K562 (cell line): Measurements from ENCODE around the gene ZNF41. TPM values are rescaled to one million over a fixed set of nuclear protein-coding genes. Genes with fewer than 3 reads are reported as not detected.

ENCODE experiments used
- ATAC-seq: fragments of 200-7000 bp; cut with Tn5 transposase; 3 replicates; pipeline ENCODE4 v1.9.1; 2020; ENCODE audit warnings: moderate library complexity
- BruUV-seq: library from RNA; stranded (reverse); fragments of 400-500 nt; replicated peaks from 2 replicates; lab custom pipeline; 2021; lab: Mats Ljungman, UMichigan
- CTCF ChIA-PET: fragments of 300-600 bp; formaldehyde crosslinking; extraction: SDS; loops from one replicate; lab custom pipeline; 2021; ENCODE audit warnings: low intra/inter-chr PET ratio; lab: Yijun Ruan, JAX
- POLR2A ChIA-PET: fragments of 300-600, 350-650 bp; sonication (Branson Sonifier 250); formaldehyde crosslinking; extraction: SDS; loops from one replicate; lab custom pipeline; 2021; ENCODE audit warnings: antibody characterized with exemption, inconsistent platforms; lab: Yijun Ruan, JAX
- DNase-seq, 4 experiments: peaks; one replicate each; pipeline versions ENCODE4 v3.0.0 to v3.0.0-alpha.2; 2011 to 2018; ENCODE audit warnings: low spot score in 3 of 4, mixed read lengths in 3 of 4; ENCODE audit errors: extremely low read depth in 1 of 4
- FAIRE-seq: peaks from 2 replicates; lab custom pipeline; 2011; peaks lifted over from hg19 to GRCh38; lab: Jason Lieb, UNC
- H2AFZ ChIP-seq: 2 replicates; pipeline ENCODE4 v1.6.0; 2011; ENCODE audit warnings: low read depth, low read length, control low read depth, inconsistent platforms
- H3K27ac ChIP-seq: fragments of 200-600 bp; 3 replicates; pipeline ENCODE4 v1.8.0; 2011; ENCODE audit warnings: low read depth, mild to moderate bottlenecking, control low read depth, inconsistent platforms, low read length, moderate library complexity, mixed read lengths; ENCODE audit errors: extremely low read depth
- H3K27me3 ChIP-seq, 2 experiments: fragments of 300-600 bp in 1 of 2; 2 replicates in 1 of 2; 3 replicates in 1 of 2; pipeline versions ENCODE4 v1.6.0 to v1.8.0; 2011; ENCODE audit warnings: inconsistent platforms in 2 of 2, low read length in 2 of 2, mild to moderate bottlenecking in 1 of 2, mixed read lengths in 1 of 2, moderate library complexity in 1 of 2; ENCODE audit not compliant: control insufficient read depth in 2 of 2, insufficient read depth in 2 of 2
- H3K36me3 ChIP-seq: fragments of 300-600 bp; 3 replicates; pipeline ENCODE4 v1.8.0; 2011; ENCODE audit warnings: mild to moderate bottlenecking, low read length, inconsistent platforms; ENCODE audit not compliant: control insufficient read depth, insufficient read depth
- H3K4me1 ChIP-seq, 2 experiments: fragments of 200-600 bp in 1 of 2; replicated peaks in 1 of 2; 2 replicates in 1 of 2; 3 replicates in 1 of 2; pipeline versions ENCODE4 v1.5.1 to v1.8.0; 2011; ENCODE audit warnings: inconsistent platforms in 2 of 2, low read length in 2 of 2, mild to moderate bottlenecking in 1 of 2, mixed read lengths in 1 of 2, moderate library complexity in 1 of 2; ENCODE audit not compliant: control insufficient read depth in 2 of 2, insufficient read depth in 2 of 2
- H3K4me2 ChIP-seq: 2 replicates; pipeline ENCODE4 v1.6.1; 2011; ENCODE audit warnings: low read length, control low read depth, inconsistent platforms, mixed read lengths; ENCODE audit not compliant: insufficient read depth
- H3K4me3 ChIP-seq: fragments of 200-600 bp; sonication (generic), shearing (Covaris generic); 2 replicates; pipeline ENCODE4 v1.5.1; 2016; ENCODE audit warnings: control low read depth, inconsistent platforms
- H3K79me2 ChIP-seq: fragments of 200-600 bp; 3 replicates; pipeline ENCODE4 v1.8.0; 2011; ENCODE audit warnings: low read length, inconsistent platforms; ENCODE audit not compliant: control insufficient read depth, insufficient read depth
- H3K9ac ChIP-seq, 2 experiments: 2 replicates each; pipeline versions ENCODE4 v1.6.0 to v1.6.1; 2011; ENCODE audit warnings: low read depth in 2 of 2, low read length in 2 of 2, control low read depth in 1 of 2, inconsistent platforms in 1 of 2, mild to moderate bottlenecking in 1 of 2, mixed read lengths in 1 of 2; ENCODE audit not compliant: insufficient read depth in 1 of 2
- H3K9me1 ChIP-seq: one replicate; pipeline ENCODE4 v1.6.0; 2011; ENCODE audit warnings: inconsistent platforms, mild to moderate bottlenecking, low read length, moderate library complexity; ENCODE audit not compliant: control insufficient read depth, insufficient read depth
- H3K9me3 ChIP-seq: replicated peaks from 2 replicates; pipeline ENCODE4 v1.5.1; 2011; ENCODE audit warnings: low read depth, low read length, inconsistent platforms; ENCODE audit not compliant: control insufficient read depth, insufficient read depth
- H4K20me1 ChIP-seq: replicated peaks from 2 replicates; pipeline ENCODE4 v1.6.1; 2011; ENCODE audit warnings: low read length, inconsistent platforms, mixed read lengths; ENCODE audit not compliant: control insufficient read depth, insufficient read depth
- ARID1B ChIP-seq: fragments of 450-650 bp; IDR thresholded peaks from 2 replicates; pipeline ENCODE4 v1.6.1; 2016; ENCODE audit warnings: antibody characterized with exemption, mild to moderate bottlenecking, inconsistent platforms
- BHLHE40 ChIP-seq: IDR thresholded peaks from 2 replicates; pipeline ENCODE4 v1.6.1; 2011; ENCODE audit warnings: low read length, improper control_type of control experiment
- CBFA2T2 ChIP-seq: fragments of 450-650 bp; conservative IDR thresholded peaks from 2 replicates; pipeline ENCODE4 v1.6.1; 2017; ENCODE audit warnings: mild to moderate bottlenecking
- CHD4 ChIP-seq: fragments of 200-600 bp; sonication (generic); IDR thresholded peaks from 3 replicates; pipeline ENCODE4 v1.6.1; 2012; ENCODE audit warnings: low read depth, mild to moderate bottlenecking, mixed read lengths, low read length, inconsistent platforms; ENCODE audit not compliant: insufficient read depth, insufficient replicate concordance, poor library complexity, severe bottlenecking
- CREM ChIP-seq: IDR thresholded peaks from 2 replicates; pipeline ENCODE4 v1.6.1; 2014; ENCODE audit warnings: antibody characterized with exemption, low read depth
- EP300 ChIP-seq: IDR thresholded peaks from 2 replicates; pipeline ENCODE4 v1.6.1; 2012; ENCODE audit warnings: low read length, improper control_type of control experiment
- ESRRA ChIP-seq: fragments of 450-650 bp; IDR thresholded peaks from 2 replicates; pipeline ENCODE4 v1.6.1; 2014; ENCODE audit warnings: low read depth, mild to moderate bottlenecking, moderate library complexity, borderline replicate concordance
- ETS2 ChIP-seq: IDR thresholded peaks from 2 replicates; pipeline ENCODE4 v1.6.1; 2016; ENCODE audit warnings: borderline replicate concordance, missing genetic modification characterization, mild to moderate bottlenecking, moderate library complexity, missing compliant biosample characterization; ENCODE audit not compliant: poor library complexity, severe bottlenecking
- GABPA ChIP-seq: fragments of 200-800 bp; sonication (Bioruptor generic); conservative IDR thresholded peaks from 2 replicates; pipeline ENCODE4 v1.6.1; 2016; ENCODE audit warnings: low read depth, missing genetic modification characterization, missing compliant biosample characterization
- GATA2 ChIP-seq: sonication (generic); formaldehyde crosslinking; IDR thresholded peaks from 2 replicates; pipeline ENCODE4 v1.4.0; 2020; ENCODE audit warnings: mild to moderate bottlenecking, missing genetic modification reagents
- KDM1A ChIP-seq, 2 experiments: fragments of 450-650 bp; IDR thresholded peaks; 2 replicates each; pipeline ENCODE4 v1.6.1; 2016; ENCODE audit warnings: mild to moderate bottlenecking in 2 of 2
- NKRF ChIP-seq: fragments of 450-650 bp; IDR thresholded peaks from 2 replicates; pipeline ENCODE4 v1.6.1; 2016; ENCODE audit warnings: borderline replicate concordance
- NR2C2 ChIP-seq, 2 experiments: fragments of 200-800 bp in 1 of 2; sonication (Bioruptor generic) in 1 of 2; sonication (generic) in 1 of 2; formaldehyde crosslinking in 1 of 2; IDR thresholded peaks; 2 replicates each; pipeline versions ENCODE4 v1.6.1 to v1.8.0; 2016 to 2022; ENCODE audit warnings: mild to moderate bottlenecking in 1 of 2, missing compliant biosample characterization in 1 of 2, missing genetic modification characterization in 1 of 2, missing genetic modification reagents in 1 of 2
- TBP ChIP-seq: optimal IDR thresholded peaks from 2 replicates; pipeline ENCODE3; 2011; ENCODE audit warnings: low read depth, low read length, improper control_type of control experiment
- TCF3 ChIP-seq: sonication (generic); formaldehyde crosslinking; IDR thresholded peaks from 2 replicates; pipeline ENCODE4 v1.4.0; 2020; ENCODE audit warnings: mild to moderate bottlenecking, missing genetic modification reagents
- ZNF41 ChIP-seq: fragments of 250-450 bp; sonication (Bioruptor Pico); conservative IDR thresholded peaks from 2 replicates; pipeline ENCODE4 v1.4.0; 2020; ENCODE audit warnings: mild to moderate bottlenecking
- WGBS: fragments of 100-300 bp; shearing (Covaris generic); methylation state at CpG from one replicate; pipeline ENCODE4 v1.1.6; 2016; ENCODE audit warnings: low coverage, mixed read lengths; ENCODE audit not compliant: insufficient coverage; ENCODE audit errors: missing lambda C conversion rate; 5-methylcytosine and 5-hydroxymethylcytosine counted together
- in situ Hi-C: fragments of 300-500 bp; cut with MboI; formaldehyde crosslinking; loops from 4 replicates; pipeline ENCODE4 v1.15.0; 2018; ENCODE audit warnings: inconsistent platforms, mixed read lengths
- intact Hi-C: fragments of 100-400 bp; cut with micrococcal nuclease; formaldehyde crosslinking; loops from 2 replicates; pipeline ENCODE4 v1.14.2; 2022
- polyA plus RNA-seq, 8 experiments: library from polyadenylated mRNA; depleted of rRNA in 4 of 8; stranded (reverse) in 5 of 8; unstranded in 3 of 8; fragments of >200 nt; fragmentation: Nextera tagmentation in 2 of 8; fragmentation: Illumina TruSeq in 1 of 8; extraction: Ambion mirVana in 2 of 8; extraction: Trizol in 1 of 8; gene quantifications; 2 replicates each; pipeline versions ENCODE4 v1.2.1 to v1.2.3, GENCODE V29; 2011 to 2014; ENCODE audit warnings: inconsistent platforms in 1 of 8, missing spikeins in 1 of 8
- total RNA-seq, 7 experiments: library from RNA; depleted of rRNA in 6 of 7; stranded (reverse); fragments of >200 nt in 6 of 7; fragmentation: Illumina TruSeq in 2 of 7; extraction: Trizol in 2 of 7; gene quantifications; 2 replicates each; pipeline versions ENCODE4 v1.2.1 to v1.2.3, GENCODE V29; 2011 to 2021; ENCODE audit warnings: low replicate concordance in 1 of 7

ZNF41 gene
- total and polyA plus RNA-seq, 9 of the 15 experiments (the other 6 are each of a cell fraction or from before 2014, with no cell fraction given), result 0.53 to 8.6 (median 6.6) TPM

- CTCF ChIA-PET, result interaction anchor here (1.0 kb wide), 1 partner anchor 290 kb away, joined by 3 read pairs; the partner anchor contains the start of gene UBA1
- Histone ChIP-seq H3K27ac (peak overlapping the region; percentile 85), H3K79me2 (peaks cover 32% of the 10 kb centered on the region), H3K36me3 (no peaks in the 10 kb centered on the region), H3K9me3 (no peaks in the 10 kb centered on the region), H3K9me1 (no peaks in the 10 kb centered on the region), H3K4me2 (peak overlapping the region; percentile 89), H3K27me3 (no peaks in the 10 kb centered on the region), H3K4me1 (peaks cover 2 to 4% of the 10 kb centered on the region in 2 experiments; a peak in 3 of 5 replicates), H3K9ac (peak overlapping the region; percentile 85 to 90), H2AFZ (peak overlapping the region; percentile 76), H4K20me1 (no peaks in the 10 kb centered on the region), H3K4me3 (peak overlapping the region; percentile 52)
- in situ Hi-C loops, result no loop called here
- no peak for ATAC-seq
- 0% methylated on average over 23 of the region's 24 CpGs for WGBS
- peak; percentile 77 for FAIRE-seq
- peak in 2 of 4 experiments; percentile 18 to 51 for DNase-seq
- POLR2A ChIA-PET, result interaction anchor here (0.6 kb wide), 1 partner anchor 517 kb away, joined by 3 read pairs; no protein-coding TSS in a partner anchor
- intact Hi-C loops, result no loop called here
- TSS peak; percentile 81 for BruUV-seq
- 0 out of 2 replicates have a peak, but pooled peaks have one; percentile 22 for TF ChIP-seq EP300
- TF ChIP-seq CBFA2T2, result 0 out of 2 replicates have a peak, but pooled peaks have one; percentile 6
- TF ChIP-seq CHD4, result no peak
- peak; percentile 5 for TF ChIP-seq TBP
- TF ChIP-seq KDM1A (IDR thresholded peaks at IDR 0.05), result peak; percentile 52 to 67; a peak in 3 of 4 replicates
- 0 out of 2 replicates have a peak, but pooled peaks have one; percentile 6 for TF ChIP-seq CREM
- peak; percentile 59; the same call in 1 of the 2 replicates for TF ChIP-seq GABPA
- no peak for TF ChIP-seq BHLHE40
- peak; percentile 2; the same call in 1 of the 2 replicates for TF ChIP-seq ESRRA
- TF ChIP-seq ZNF41 (CRISPR knock-in tag), result no peak
- TF ChIP-seq TCF3, result peak; percentile 23; the same call in 1 of the 2 replicates
- peak; percentile 16; the same call in 1 of the 2 replicates for TF ChIP-seq NKRF
- no peak for TF ChIP-seq ETS2
- no peak for TF ChIP-seq NR2C2 (CRISPR knock-in tag; IDR thresholded peaks at IDR 0.05)
- peak; percentile 61; the same call in 1 of the 2 replicates for TF ChIP-seq NR2C2 (tag; IDR thresholded peaks at IDR 0.05)
- 0 out of 2 replicates have a peak, but pooled peaks have one; percentile 19 for TF ChIP-seq GATA2 (CRISPR knock-in tag)
- TF ChIP-seq ARID1B, result peak; percentile 50; the same call in 1 of the 2 replicates
Measured at GRCh38 chrX:47483306-47484268, 565 bp upstream of the ZNF41 start.
